ENCODE measurements around the gene XCL1. TPM values are rescaled to one million over a fixed set of nuclear protein-coding genes. Genes with fewer than 3 reads are reported as not detected.

XCL1 gene
- polyA plus RNA-seq, 3 donors = 0.07 TPM; not detected in 2

DNA sequence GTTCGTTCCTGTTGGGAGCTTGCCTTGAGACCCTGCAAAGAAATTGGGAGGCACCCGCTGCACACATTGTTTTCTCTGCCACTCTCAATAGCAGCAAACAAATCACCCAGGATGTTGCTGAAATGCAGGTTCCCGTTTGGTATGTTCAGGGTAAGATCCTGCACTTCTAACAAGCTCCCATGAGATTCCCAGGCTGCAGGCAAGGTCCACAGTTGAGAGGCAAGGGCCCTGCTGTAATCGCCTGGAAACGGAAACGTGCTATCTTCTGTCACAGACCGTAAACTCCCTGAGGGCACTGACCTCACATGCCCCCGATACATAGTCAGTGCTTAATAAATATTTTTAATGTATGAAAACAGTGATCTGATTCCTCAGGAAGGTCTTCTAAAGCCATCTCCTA lies 37.8 kb downstream of the XCL1 start:
- intact Hi-C loops (cut with micrococcal nuclease) = no loop called here
- Mint-ChIP-seq H3K27me3 (ENCODE audit: low read depth in 3 of 3) (peaks cover 0 to 1% (median 0%) of the 10 kb centered on the region in 3 donors), H3K4me3 (no peak overlapping the region), H3K4me1 (no peaks in the 10 kb centered on the region), H3K9me3 (no peaks in the 10 kb centered on the region), H3K27ac (no peak overlapping the region), H3K36me3 (no peaks in the 10 kb centered on the region)
- H3K9ac ChIP-seq (ENCODE audit: insufficient read depth, low read length, poor library complexity, severe bottlenecking) = no peak overlapping the region
- no peaks in the 10 kb centered on the region for H3K4me1 ChIP-seq (ENCODE audit: control insufficient read depth in 1 of 2, insufficient read depth in 2 of 2, low read length in 2 of 2)
- H2AFZ ChIP-seq (ENCODE audit: insufficient read depth, low read depth, low read length, poor library complexity, severe bottlenecking) = no peak overlapping the region
- no peak overlapping the region for H3K4me3 ChIP-seq (replicated peaks in 1 of 3; ENCODE audit: low read depth in 2 of 3, low read length in 3 of 3)
- H3K36me3 ChIP-seq (replicated peaks in 1 of 2; ENCODE audit: control insufficient read depth in 1 of 2, insufficient read depth in 2 of 2, low read length in 2 of 2) = no peaks in the 10 kb centered on the region
- H4K20me1 ChIP-seq (ENCODE audit: insufficient read depth, low read length) = no peaks in the 10 kb centered on the region
- no peaks in the 10 kb centered on the region for H3K79me2 ChIP-seq (ENCODE audit: insufficient read depth, low read length)
- no peak overlapping the region for H3K4me2 ChIP-seq (replicated peaks; ENCODE audit: extremely low read depth, low read length, poor library complexity, severe bottlenecking)
- H3K9me3 ChIP-seq (replicated peaks in 1 of 2; ENCODE audit: control insufficient read depth in 1 of 2, insufficient read depth in 1 of 2, low read length in 2 of 2) = no peaks in the 10 kb centered on the region
- no peak overlapping the region for H3K27ac ChIP-seq (ENCODE audit: low read depth in 1 of 2, low read length in 2 of 2)
- DNase-seq = no peak
- no peaks in the 10 kb centered on the region for H3K27me3 ChIP-seq (ENCODE audit: control insufficient read depth in 2 of 2, insufficient read depth in 2 of 2, low read length in 2 of 2)
- TF ChIP-seq, protein P1, sequence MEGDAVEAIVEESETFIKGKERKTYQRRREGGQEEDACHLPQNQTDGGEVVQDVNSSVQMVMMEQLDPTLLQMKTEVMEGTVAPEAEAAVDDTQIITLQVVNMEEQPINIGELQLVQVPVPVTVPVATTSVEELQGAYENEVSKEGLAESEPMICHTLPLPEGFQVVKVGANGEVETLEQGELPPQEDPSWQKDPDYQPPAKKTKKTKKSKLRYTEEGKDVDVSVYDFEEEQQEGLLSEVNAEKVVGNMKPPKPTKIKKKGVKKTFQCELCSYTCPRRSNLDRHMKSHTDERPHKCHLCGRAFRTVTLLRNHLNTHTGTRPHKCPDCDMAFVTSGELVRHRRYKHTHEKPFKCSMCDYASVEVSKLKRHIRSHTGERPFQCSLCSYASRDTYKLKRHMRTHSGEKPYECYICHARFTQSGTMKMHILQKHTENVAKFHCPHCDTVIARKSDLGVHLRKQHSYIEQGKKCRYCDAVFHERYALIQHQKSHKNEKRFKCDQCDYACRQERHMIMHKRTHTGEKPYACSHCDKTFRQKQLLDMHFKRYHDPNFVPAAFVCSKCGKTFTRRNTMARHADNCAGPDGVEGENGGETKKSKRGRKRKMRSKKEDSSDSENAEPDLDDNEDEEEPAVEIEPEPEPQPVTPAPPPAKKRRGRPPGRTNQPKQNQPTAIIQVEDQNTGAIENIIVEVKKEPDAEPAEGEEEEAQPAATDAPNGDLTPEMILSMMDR (IDR thresholded peaks at IDR 0.05) = no peak
- WGBS (ENCODE audit: insufficient coverage) = 95% methylated on average over 5 of the region's 8 CpGs

DNA sequence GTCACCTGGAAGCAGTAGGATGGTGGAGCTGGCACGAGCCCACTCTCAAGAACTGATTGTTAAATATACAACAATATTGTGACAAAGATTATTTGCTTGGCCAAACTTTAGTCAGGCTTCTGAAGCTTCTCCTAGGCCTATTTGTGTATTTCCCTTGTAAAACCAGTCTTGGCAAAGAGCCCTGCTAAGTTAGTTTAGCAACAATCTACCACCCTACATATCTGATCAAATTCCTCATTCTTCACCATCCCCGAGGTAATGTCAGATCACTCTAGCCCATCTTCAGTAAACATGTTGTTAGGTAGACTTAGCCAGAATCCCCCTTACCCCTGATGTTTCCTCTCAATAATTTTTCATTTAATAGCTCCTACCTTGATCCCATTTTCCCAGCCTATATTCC lies 39.6 kb downstream of the XCL1 start:
- TF ChIP-seq, protein P1 (IDR thresholded peaks at IDR 0.05) = no peak
- Histone ChIP-seq H3K27me3 (ENCODE audit: control insufficient read depth in 2 of 2, insufficient read depth in 2 of 2, low read length in 2 of 2) (no peaks in the 10 kb centered on the region), H3K27ac (ENCODE audit: low read depth in 1 of 2, low read length in 2 of 2) (no peak overlapping the region), H3K9ac (ENCODE audit: insufficient read depth, low read length, poor library complexity, severe bottlenecking) (no peak overlapping the region), H3K4me1 (ENCODE audit: control insufficient read depth in 1 of 2, insufficient read depth in 2 of 2, low read length in 2 of 2) (no peaks in the 10 kb centered on the region), H4K20me1 (ENCODE audit: insufficient read depth, low read length) (no peaks in the 10 kb centered on the region), H2AFZ (ENCODE audit: insufficient read depth, low read depth, low read length, poor library complexity, severe bottlenecking) (no peak overlapping the region), H3K79me2 (ENCODE audit: insufficient read depth, low read length) (no peaks in the 10 kb centered on the region), H3K4me2 (replicated peaks; ENCODE audit: extremely low read depth, low read length, poor library complexity, severe bottlenecking) (no peak overlapping the region), H3K9me3 (replicated peaks in 1 of 2; ENCODE audit: control insufficient read depth in 1 of 2, insufficient read depth in 1 of 2, low read length in 2 of 2) (no peaks in the 10 kb centered on the region), H3K4me3 (replicated peaks in 1 of 3; ENCODE audit: low read depth in 2 of 3, low read length in 3 of 3) (no peak overlapping the region), H3K36me3 (replicated peaks in 1 of 2; ENCODE audit: control insufficient read depth in 1 of 2, insufficient read depth in 2 of 2, low read length in 2 of 2) (no peaks in the 10 kb centered on the region)
- no peak overlapping the region for H3K27ac Mint-ChIP-seq
- no peaks in the 10 kb centered on the region for H3K36me3 Mint-ChIP-seq
- DNase-seq = no peak
- no peak overlapping the region for H3K4me3 Mint-ChIP-seq
- 71% methylated on average over 1 of the region's 2 CpGs for WGBS (ENCODE audit: insufficient coverage)
- H3K9me3 Mint-ChIP-seq = no peaks in the 10 kb centered on the region
- H3K27me3 Mint-ChIP-seq (ENCODE audit: low read depth in 3 of 3) = peaks cover 0 to 1% (median 0%) of the 10 kb centered on the region in 3 donors
- H3K4me1 Mint-ChIP-seq = no peaks in the 10 kb centered on the region
- intact Hi-C loops (cut with micrococcal nuclease) = no loop called here
